DOHH2 (cell line): Measurements from ENCODE around the gene RPTOR.

Experiments used
- CTCF ChIP-seq: fragments of 200-600 bp; sonication (generic); IDR thresholded peaks from one replicate; pipeline ENCODE4 v1.5.1; 2014; ENCODE audit warnings: antibody characterized with exemption, mild to moderate bottlenecking, low read depth, low read length; ENCODE audit not compliant: poor library complexity, severe bottlenecking
- EZH2phosphoT487 ChIP-seq: fragments of 200-600 bp; sonication (generic); IDR thresholded peaks from 2 replicates; pipeline ENCODE4 v1.6.1; 2017; ENCODE audit warnings: borderline replicate concordance, mild to moderate bottlenecking, antibody characterized with exemption, low read length, moderate library complexity, mixed read lengths

DNA sequence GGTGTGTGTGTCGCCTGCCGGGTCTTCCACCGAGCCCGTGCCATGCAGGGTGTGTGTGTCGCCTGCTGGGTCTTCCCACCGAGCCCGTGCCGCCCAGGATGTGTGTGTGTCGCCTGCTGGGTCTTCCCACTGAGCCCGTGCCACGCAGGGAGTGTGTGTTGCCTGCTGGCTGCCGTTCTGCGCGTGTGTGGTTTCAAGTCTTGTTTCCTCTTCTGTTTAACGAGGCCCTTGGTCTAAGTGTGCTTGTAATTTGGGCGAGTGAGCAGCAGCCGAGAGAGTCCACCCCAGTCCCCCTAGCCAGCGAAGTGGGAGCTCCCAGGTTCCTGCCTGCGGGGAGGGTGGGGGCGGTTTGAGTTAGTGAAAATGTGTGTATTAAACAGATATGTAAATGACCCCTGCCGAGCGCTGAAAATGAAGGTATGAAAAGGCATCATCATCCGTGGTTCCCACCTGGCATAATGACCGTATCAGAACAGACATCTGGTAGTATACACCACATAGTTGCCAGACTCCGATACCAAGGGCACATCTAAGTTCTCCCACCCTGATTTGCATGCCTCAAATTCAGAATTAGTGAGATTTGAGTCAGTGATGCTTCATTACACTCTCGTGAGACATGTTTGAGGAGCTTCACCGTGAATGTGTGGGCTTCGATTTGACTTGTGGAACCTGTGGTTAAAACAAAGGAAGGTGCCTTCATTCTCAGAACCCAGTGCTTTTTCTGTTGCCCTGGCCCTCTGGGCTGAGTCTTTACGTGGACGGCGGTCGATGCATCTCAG, 332.5 kb downstream of the RPTOR start:
- TF ChIP-seq CTCF, result no peak
- no peak for TF ChIP-seq EZH2phosphoT487
